Peyer's patch (tissue), 4 donors: ENCODE results near the gene MPV17L2. TPM values are rescaled to one million over a fixed set of nuclear protein-coding genes. Genes with fewer than 3 reads are reported as not detected.

ENCODE experiments used
- DNase-seq, 3 donors: peaks; one replicate each; pipeline ENCODE4 v3.0.0-alpha.2; 2017 to 2019
- H3K27ac ChIP-seq, 4 donors: fragments of 200-600 bp; sonication (generic); one replicate each; pipeline ENCODE4 v1.5.1; 2016 to 2019
- H3K27me3 ChIP-seq, 2 donors: fragments of 200-600 bp; sonication (generic); one replicate each; pipeline ENCODE4 v1.5.1; 2019
- H3K36me3 ChIP-seq, 3 donors: fragments of 200-600 bp; sonication (generic); one replicate each; pipeline ENCODE4 v1.5.1; 2016 to 2019
- H3K4me1 ChIP-seq, 4 donors: fragments of 200-600 bp; sonication (generic); one replicate each; pipeline ENCODE4 v1.5.1; 2016 to 2019
- H3K4me3 ChIP-seq, 4 donors: fragments of 200-600 bp; sonication (generic); 1 replicate in 3 of 4; 2 replicates in 1 of 4; pipeline ENCODE4 v1.5.1; 2016 to 2019; ENCODE audit warnings: mild to moderate bottlenecking in 1 of 4
- H3K9me3 ChIP-seq, 4 donors: fragments of 200-600 bp; sonication (generic); one replicate each; pipeline ENCODE4 v1.5.1; 2016 to 2019; ENCODE audit warnings: mild to moderate bottlenecking in 1 of 4
- CTCF ChIP-seq, 6 experiments: fragments of 450-650 bp in 4 of 6; fragments of 200-600 bp in 2 of 6; sonication (generic) in 1 of 6; IDR thresholded peaks; one replicate each; pipeline ENCODE4 v1.5.1; 2017 to 2019; ENCODE audit warnings: antibody characterized with exemption in 6 of 6, mild to moderate bottlenecking in 3 of 6, moderate library complexity in 1 of 6
- POLR2A ChIP-seq, 2 donors: fragments of 450-650 bp; IDR thresholded peaks; one replicate each; pipeline ENCODE4 v1.5.1; 2017; ENCODE audit warnings: antibody characterized with exemption in 2 of 2, mild to moderate bottlenecking in 2 of 2, moderate library complexity in 2 of 2
- total RNA-seq, 4 donors: library from RNA; depleted of rRNA; stranded (reverse); fragments of >200 nt; gene quantifications; one replicate each; pipeline ENCODE4 v1.1.0, GENCODE V29; 2016

The MPV17L2 gene
- total RNA-seq, 4 donors from 2014 or later, result 4.1 to 19.6 (median 16.0) TPM

DNA sequence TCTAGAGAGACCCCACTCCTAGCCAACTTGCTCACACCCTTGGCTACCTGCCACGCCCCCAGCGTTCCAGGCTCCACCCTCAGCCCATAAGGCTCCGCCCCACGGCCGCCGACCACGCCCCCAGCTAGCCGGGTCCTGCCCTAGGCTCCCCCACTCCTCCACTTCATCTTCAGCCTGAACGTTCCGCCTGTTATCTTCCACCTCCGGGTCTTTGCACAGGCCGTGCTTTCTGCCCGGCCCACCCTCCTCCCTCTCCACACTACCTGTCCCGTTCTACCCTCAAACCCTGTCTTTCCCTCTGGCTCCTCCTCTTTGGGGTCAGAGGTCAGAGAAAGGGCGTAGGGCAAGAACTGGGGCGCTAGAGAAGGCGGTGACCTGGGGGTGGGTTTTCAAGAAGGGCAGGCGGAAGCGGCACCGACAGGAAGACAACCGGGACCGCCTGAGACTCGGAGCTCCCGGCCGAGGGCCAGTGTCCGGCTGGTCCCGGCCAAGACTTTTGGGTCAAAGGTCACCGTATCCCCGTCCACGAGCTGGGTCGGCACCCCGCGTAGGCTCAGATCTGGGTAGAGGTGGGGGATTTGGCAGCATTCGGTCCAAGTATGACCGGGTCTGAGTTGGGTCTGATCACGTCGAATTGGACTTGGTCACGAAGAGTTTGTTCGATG, 31.0 kb downstream of the MPV17L2 start:
- peak; percentile 17 to 64 (median 61) for DNase-seq
- TF ChIP-seq CTCF (IDR thresholded peaks at IDR 0.05) (no peak), POLR2A (IDR thresholded peaks at IDR 0.05) (no peak)
- Histone ChIP-seq H3K4me3 (peak overlapping the region; percentile 15 to 58 (median 42)), H3K36me3 (no peaks in the 10 kb centered on the region), H3K9me3 (no peaks in the 10 kb centered on the region), H3K4me1 (peaks cover 0 to 31% (median 9%) of the 10 kb centered on the region in 4 donors), H3K27me3 (peaks cover 0 to 10% of the 10 kb centered on the region in 2 donors), H3K27ac (peak overlapping the region in 2 of 4 donors; percentile 24 to 54)

DNA sequence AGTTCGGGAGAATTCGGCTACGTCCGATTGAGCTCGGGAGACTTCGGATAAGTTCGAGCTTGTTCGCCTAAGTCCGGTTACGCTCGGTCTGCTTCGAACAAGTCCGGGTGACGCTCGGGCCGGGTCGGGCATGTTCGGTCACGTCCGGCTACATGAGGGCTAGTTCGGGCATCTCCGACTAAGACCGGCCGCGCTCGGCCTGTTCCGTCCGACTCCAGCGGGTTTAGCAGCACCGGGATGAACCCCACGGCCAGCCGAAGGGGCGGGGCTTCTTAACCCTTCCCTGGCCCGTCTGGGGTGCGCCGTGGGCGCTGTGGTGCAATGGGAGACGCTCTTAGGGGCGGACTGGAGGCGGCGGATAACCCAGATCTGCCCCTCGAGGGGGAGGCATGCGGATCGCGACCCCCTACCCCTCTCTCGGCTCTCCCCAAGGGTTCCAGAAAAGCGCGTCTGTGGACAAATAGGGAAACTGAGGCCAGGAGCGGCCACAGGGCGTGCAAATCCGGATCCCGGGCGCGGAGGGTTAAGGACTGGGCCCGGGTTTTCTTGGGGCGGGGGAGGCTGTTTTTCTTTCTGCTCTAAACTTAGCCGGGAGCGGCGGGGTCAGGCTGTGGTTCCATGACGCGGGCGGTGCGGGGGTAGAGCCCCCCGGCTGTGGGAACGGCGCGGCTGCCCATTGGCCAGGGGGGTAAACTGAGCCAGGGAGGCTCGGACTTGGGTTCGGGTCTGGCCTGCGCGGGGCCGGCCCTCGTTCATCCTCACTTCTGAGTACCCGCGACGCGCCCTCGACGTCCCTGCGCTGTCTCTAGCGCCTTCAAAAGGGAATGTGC, 31.7 kb downstream of the MPV17L2 start:
- no peak for TF ChIP-seq CTCF (IDR thresholded peaks at IDR 0.05)
- TF ChIP-seq POLR2A (IDR thresholded peaks at IDR 0.05), result no peak
- Histone ChIP-seq H3K36me3 (no peaks in the 10 kb centered on the region), H3K4me3 (peak overlapping the region; percentile 15 to 58 (median 42)), H3K4me1 (peaks cover 0 to 31% (median 9%) of the 10 kb centered on the region in 4 donors), H3K27ac (peak overlapping the region in 3 of 4 donors; percentile 12 to 54 (median 38)), H3K9me3 (no peaks in the 10 kb centered on the region), H3K27me3 (peaks cover 0 to 10% of the 10 kb centered on the region in 2 donors)
- DNase-seq, result peak; percentile 90 to 99 (median 98)

GRCh38 chr19:18225355-18225701, 32.3 kb downstream of the MPV17L2 start:
- H3K4me1 ChIP-seq, result peaks cover 0 to 31% (median 9%) of the 10 kb centered on the region in 4 donors
- H3K36me3 ChIP-seq, result no peaks in the 10 kb centered on the region
- peak overlapping the region in 2 of 4 donors; percentile 12 to 41 for H3K27ac ChIP-seq
- H3K4me3 ChIP-seq, result peak overlapping the region in 1 of 4 donors; percentile 58
- peaks cover 0 to 10% of the 10 kb centered on the region in 2 donors for H3K27me3 ChIP-seq
- no peaks in the 10 kb centered on the region for H3K9me3 ChIP-seq
- DNase-seq, result no peak
- TF ChIP-seq CTCF (IDR thresholded peaks at IDR 0.05) (no peak), POLR2A (IDR thresholded peaks at IDR 0.05) (no peak)

- Histone ChIP-seq H3K4me1 (peaks cover 0 to 29% (median 9%) of the 10 kb centered on the region in 4 donors), H3K27ac (peak within 1 kb of the TSS in 2 of 4 donors; percentile 12 to 41), H3K36me3 (no peaks in the 10 kb centered on the region), H3K9me3 (no peaks in the 10 kb centered on the region), H3K4me3 (peak within 1 kb of the TSS in 1 of 4 donors; percentile 22), H3K27me3 (peaks cover 0 to 10% of the 10 kb centered on the region in 2 donors)
- TF ChIP-seq POLR2A (IDR thresholded peaks at IDR 0.05), result no peak
- TF ChIP-seq CTCF (IDR thresholded peaks at IDR 0.05), result no peak
- no peak for DNase-seq
Measured at GRCh38 chr19:18225702-18226468, 32.9 kb downstream of the MPV17L2 start, which contains the start of gene PDE4C. PDE4C (minus strand) TSS chr19:18226438; CDS start chr19:18226415, 23 bp downstream.
